Stimulated activated CD8-positive, alpha-beta memory T cell treated with anti-CD3 and anti-CD28 coated beads, Interleukin-2, amount 100 ng/mL, for 1 hour (primary cell): Measurements from ENCODE around the gene CEP78.

Experiments
- DNase-seq, 2 donors: peaks; one replicate each; pipeline ENCODE4 v3.0.0-alpha.2; 2020; ENCODE audit warnings: low read depth in 2 of 2

CEP78 gene

GRCh38 chr9:78307360-78307759 lies 71.5 kb downstream of the CEP78 start:
- no peak for DNase-seq

- DNase-seq = no peak
Observed at GRCh38 chr9:78309066-78309465, 73.2 kb downstream of the CEP78 start.

- no peak for DNase-seq
Observed at GRCh38 chr9:78311075-78311474, 75.2 kb downstream of the CEP78 start.

- DNase-seq = no peak
Observed at GRCh38 chr9:78311886-78312524, 76.1 kb downstream of the CEP78 start.

GRCh38 chr9:78314550-78314949 lies 78.7 kb downstream of the CEP78 start:
- no peak for DNase-seq

- DNase-seq = no peak
Observed at GRCh38 chr9:78314953-78315870, 79.3 kb downstream of the CEP78 start.

- DNase-seq = no peak
Observed at GRCh38 chr9:78316166-78316892, 80.5 kb downstream of the CEP78 start.

GRCh38 chr9:78319197-78320029 lies 83.5 kb downstream of the CEP78 start:
- no peak for DNase-seq

- DNase-seq = no peak
Observed at GRCh38 chr9:78320030-78320693, 84.3 kb downstream of the CEP78 start.

GRCh38 chr9:78320875-78321496 lies 85.1 kb downstream of the CEP78 start:
- DNase-seq = no peak

- no peak for DNase-seq
Observed at GRCh38 chr9:78321505-78321904, 85.6 kb downstream of the CEP78 start.

GRCh38 chr9:78324068-78324650 lies 88.3 kb downstream of the CEP78 start:
- no peak for DNase-seq

GRCh38 chr9:78324682-78325081 lies 88.8 kb downstream of the CEP78 start:
- no peak for DNase-seq

GRCh38 chr9:78325343-78325742 lies 89.5 kb downstream of the CEP78 start:
- DNase-seq = no peak

- no peak for DNase-seq
Observed at GRCh38 chr9:78325846-78326360, 90.0 kb downstream of the CEP78 start.

GRCh38 chr9:78326564-78326963 lies 90.7 kb downstream of the CEP78 start:
- DNase-seq = no peak
